HG03045 (cell line): Measurements from ENCODE around the gene NUP43.
"Not testable (repeated sequence)": the region's sequence is repeated elsewhere in the genome, so short reads cannot be mapped to it uniquely, and the experiment has no call there.

ENCODE experiments used
- ATAC-seq: cut with Tn5 transposase; IDR thresholded peaks from one replicate; pipeline ENCODE4 v1.9.1; 2021; ENCODE audit warnings: mild to moderate bottlenecking, moderate library complexity; ENCODE audit not compliant: unreplicated experiment

The NUP43 gene

DNA sequence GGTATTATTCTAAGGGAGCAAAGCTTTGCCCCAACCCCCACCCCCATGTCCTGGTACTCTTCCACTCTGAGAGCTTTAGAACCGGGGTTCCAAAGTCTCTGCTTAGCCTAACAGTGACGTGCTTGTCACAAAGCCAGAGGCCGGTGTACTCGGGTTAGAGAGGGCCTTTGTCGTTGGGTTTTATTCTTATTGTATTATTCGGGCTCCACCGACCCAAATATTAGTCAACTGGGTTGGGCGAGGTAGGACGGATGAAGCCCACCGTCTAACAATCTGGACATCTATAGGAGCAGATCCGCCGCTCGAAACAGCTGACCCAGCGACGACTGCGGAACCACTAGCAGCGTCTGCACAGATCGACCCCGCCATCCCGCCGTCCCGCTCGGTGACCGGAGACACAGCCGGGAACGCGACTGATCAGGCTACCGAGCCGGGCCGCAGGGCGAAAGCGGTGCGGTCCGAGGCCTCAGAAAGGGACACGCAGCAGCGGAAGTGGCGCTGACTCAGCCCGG lies 2.8 kb upstream of the NUP43 start:
- ATAC-seq: peak; percentile 5

DNA sequence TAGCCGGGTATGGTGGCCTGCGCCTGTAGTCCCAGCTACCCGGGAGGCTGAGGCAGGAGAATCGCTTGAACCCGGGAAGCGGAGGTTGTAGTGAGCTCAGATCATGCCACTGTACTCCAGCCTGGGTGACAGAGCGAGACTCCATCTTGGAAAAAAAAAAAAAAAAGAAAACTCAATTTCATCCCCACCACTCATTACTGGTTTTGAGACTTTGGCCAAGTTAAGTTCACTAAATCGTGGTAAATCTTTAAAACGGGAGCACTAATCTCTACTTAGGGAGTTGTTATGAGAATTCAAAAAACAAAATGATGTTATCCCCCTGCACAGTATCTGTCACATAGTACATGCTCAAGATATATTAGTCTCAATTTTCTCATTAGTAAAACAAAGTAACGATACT lies 1.1 kb downstream of the NUP43 start:
- ATAC-seq: not testable (repeated sequence)

DNA sequence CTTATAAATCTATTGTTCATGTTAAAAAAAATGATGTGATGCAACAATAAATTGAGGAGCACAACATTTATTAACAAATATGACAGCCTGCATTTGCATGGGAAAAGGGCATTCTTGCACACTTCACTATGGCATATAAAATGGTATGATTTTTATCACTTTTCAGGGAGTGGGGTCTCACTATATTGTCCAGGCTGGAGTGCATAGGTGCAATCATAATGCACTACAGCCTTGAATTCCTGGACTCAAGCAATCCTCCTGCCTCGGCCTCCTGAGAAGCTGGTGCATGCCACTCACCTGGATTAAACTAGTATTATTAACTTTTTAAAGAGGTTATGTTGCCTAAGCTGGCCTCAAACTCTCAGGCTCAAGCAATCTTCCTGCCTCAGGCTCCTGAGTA lies 11.4 kb downstream of the NUP43 start:
- no peak for ATAC-seq

DNA sequence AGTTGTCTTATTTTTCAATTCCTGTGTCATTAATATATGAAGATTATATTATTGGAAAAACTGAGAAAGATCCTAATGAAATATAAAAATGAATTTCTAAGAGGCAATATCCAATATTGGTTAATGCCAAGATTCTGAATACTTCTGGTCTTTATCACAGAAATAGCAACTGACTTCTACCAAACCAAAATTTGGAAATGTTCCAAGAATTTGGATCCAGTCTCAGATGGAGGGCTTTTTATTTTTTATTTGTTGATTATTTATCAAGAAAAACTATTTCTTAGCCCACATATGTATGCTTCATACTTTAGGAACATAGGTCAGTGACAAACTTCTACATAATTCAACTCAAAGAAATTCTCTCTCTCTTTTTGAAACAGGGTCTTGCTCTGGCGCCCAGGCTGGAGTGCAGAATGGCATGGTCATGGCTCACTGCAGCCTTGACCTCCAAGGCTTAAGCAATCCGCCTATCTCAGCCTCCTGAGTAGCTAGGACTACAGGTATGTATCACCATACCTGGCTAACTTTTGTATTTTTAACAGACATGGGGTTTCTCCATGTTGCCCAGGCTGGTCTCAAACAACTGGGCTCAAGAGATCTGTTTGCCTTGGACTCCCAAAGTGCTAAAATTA lies 13.1 kb downstream of the NUP43 start:
- no peak for ATAC-seq

DNA sequence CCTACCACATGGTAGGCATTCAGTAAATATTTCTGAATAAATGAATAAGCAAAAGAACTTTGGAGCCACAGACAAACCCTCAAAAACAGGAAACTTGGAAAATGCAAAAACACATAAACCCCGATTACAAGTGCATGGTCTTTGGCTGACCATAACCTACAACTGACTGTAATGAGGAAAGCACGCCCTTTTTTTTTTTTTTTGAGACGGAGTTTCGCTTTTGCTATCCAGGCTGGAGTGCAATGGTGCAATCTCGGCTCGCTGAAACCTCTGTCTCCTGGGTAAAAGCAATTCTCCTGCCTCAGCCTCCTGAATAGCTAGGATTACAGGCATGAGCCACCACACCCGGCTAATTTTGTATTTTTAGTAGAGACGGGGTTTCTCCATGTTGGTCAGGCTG lies 16.5 kb downstream of the NUP43 start:
- ATAC-seq: no peak

DNA sequence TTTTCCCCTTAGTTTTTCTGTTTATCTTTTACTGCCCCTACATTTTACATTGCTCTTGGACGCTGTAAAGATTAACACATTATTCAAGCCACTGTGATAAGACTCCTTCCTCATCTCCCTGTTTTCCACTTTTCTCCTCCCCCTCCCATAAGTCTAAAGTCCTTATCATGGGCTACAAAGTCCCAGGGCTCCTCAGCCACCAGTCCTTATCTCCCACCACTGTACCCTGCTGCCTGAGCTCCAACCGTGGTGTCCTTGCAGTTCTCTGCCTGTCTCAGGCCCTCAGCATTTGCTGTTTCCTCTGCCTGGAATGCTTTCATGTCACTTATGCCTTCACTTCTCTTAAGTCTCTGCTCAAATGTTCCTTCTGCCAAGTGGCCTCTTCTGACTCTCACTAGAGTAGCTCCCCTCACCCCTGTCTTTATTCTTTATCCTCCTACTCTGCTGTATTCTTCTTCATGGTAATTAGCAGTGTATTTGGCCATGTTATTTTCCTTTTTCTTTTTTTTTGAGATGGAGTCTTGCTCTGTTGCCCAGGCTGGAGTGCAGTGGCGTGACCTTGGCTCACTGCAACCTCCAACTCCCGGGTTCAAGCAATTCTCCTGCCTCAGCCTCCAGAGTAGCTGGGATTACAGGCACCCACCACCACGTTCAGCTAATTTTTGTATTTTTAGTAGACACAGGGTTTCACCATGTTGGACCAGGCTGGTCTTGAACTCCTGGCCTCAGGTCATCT lies 17.7 kb downstream of the NUP43 start:
- ATAC-seq: no peak

DNA sequence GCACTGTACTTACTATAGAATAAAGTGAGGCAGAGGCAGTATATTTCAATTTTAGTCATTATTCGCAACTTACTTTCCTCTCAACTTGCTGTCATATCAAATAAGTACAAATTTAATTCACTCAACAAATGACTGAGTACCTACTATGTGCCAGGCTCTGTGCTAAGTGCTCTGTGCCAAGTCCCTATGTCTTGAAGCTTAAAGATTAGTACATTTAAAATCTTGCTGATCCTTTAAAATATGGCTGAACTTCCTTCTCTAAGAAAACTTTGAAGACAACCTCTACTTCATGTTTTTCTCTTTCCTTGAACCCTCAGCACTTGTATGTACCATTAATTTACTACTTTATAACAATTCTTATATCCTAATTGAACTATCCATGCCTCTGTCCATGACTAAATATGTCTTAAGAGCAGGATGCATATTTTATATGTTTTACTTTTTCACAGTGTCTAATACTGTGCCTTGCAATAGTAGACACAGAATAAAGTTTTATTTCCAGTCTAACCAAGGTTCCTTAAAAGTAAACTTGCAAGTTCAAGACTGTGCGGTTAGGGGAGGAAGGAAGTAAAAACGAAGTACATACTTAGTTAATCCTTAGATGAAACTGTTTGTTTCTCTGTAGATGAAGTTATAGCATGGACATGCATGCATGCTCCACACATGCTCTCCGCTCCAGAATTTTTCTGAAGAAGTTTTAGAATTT lies 18.4 kb downstream of the NUP43 start:
- no peak for ATAC-seq

DNA sequence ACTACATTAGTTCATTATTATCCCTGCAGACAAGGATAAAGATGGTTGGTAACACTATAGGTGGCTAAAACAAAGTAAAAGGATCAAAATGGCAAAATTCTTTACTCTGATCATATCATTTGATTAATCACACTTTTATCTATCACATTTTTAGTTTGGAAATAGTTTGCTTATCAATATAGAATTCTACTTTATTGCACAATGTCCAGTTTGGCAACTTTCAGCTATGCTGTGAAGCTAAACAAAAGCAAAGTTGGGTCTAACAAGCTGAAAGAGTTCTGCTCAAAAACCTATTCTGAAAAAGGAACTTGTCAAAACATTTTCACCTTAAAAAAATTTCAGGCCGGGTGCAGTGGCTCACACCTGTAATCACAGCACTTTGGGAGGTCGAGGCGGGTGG lies 20.5 kb downstream of the NUP43 start:
- ATAC-seq: no peak

DNA sequence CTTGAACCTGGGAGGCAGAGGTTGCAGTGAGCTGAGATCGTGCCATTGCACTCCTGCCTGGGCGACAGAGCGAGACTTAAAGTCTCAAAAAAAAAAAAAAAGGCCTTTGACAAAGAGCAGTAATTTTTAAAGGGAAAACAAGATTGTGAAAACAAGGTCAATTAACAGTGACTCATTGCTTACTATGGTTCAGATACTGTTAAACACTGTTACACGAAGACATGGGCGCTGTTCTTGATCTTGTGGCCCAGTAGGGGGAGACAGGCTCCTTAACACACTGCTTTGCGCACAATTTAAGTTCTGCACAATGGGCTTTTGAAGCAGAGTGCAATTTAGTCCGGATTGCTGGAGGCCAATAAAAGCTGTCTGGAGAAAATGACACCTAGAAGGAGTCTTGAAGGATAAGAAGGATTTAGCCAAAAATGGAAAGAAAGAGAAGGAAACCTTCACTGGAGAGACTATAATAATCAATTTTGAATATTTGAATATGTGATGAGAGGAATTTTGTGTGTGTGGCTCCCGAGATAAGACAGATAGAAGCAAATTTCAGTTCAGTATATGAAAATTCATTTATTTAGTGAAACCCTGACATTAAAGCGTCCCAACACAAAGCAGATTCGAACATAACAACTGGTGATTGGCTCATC lies 22.4 kb downstream of the NUP43 start:
- ATAC-seq: no peak

DNA sequence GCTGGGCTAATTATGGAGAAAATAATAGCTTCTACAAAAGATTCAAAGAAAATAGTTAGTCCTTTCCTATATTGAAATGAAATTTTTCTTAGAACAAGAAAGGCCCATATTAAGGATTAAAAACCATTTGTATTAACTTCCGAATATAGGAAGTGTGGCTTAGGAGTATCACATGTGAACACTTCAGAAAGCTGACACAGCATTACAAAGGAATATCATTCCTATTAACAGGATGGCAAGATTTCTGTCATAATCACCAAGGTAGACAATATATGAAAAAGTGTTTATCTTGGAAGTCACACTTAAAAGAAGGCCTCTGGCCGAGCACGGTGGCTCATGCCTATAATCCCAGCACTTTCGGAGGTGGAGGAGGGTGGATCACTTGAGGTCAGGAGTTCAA lies 23.1 kb downstream of the NUP43 start:
- ATAC-seq: no peak

DNA sequence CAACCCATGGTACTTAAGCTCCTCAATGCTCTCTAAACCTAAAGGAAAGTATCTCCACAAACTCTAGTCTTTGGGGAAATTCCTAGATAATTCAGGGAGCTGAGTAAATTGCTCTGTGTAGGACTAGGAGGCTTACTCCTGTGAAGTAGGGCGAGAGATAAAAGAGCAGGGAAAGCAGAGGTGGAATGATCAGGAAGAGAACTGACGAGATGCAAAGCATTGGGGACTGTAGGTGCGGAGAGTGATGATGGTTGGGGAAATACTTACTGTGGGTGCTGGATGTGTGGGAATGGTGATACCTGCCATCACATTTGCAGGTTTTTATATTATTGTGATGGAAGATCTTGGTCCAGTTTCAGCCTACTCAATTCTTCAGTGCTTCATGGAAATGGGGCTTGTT lies 26.8 kb downstream of the NUP43 start:
- ATAC-seq: no peak

DNA sequence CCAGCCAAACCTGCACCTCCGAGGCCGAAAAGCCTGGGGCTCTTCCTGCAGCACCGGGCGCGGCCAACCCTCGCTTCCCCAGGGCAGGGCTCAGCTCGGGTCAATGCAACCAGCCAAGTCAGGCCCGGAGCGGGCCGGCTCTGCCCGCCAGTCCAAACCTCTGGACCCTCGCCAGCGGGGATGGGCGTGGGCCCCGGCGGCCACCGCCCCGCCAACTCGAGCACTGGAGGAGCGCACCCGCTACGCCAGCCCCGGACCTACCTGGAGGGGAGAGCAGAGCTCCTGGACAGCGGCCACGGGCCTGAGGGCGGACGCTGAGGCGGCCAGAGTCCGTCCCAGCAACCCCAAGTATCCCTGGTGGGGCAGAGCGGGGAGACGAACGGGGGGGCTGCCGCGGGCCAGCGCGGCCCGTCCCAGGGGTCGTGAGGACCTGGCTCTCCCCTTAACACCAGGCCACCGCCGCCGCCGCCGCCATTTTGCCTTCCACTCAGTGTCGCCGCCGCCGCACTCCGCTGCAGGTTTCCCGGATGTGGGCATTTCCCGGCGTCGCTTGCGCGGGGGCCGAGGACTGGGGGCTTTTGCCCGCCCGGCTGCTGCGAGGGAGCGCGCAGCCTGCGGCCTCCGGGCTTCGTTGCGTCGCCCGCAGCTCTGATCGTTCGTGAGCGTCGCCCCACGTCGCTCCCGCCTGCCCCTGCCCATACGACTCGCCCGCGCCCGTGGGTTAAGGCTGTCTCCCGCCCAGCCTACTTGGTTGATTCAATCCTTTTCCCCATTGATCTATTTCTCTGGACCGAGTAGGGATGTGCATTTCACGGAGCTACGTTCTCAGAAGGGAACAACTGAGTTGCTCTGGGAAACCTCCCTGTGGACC lies 28.5 kb downstream of the NUP43 start, which contains the start of gene LATS1:
Gene LATS1, minus strand, starts transcription at position 514 of the 871 bp plus-strand sequence. CDS start 15,975 bp downstream, outside the sequence.
- peak; percentile 93 for ATAC-seq

DNA sequence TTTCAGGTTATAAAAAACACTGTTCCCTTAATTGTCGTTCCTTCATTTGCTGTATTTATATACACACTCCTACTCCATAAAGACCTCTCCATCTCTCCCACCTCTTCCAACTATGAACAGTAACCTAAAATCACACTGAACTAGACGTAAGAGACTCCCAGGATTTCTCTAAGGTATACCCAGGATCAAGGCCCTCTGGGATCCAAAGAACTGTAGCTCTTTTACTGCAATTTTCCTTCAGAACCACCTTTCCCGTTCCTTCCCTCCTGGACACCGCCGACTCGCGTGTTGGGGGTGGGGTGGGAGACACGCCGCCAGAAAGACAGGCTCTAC lies 29.1 kb downstream of the NUP43 start:
- ATAC-seq: no peak

DNA sequence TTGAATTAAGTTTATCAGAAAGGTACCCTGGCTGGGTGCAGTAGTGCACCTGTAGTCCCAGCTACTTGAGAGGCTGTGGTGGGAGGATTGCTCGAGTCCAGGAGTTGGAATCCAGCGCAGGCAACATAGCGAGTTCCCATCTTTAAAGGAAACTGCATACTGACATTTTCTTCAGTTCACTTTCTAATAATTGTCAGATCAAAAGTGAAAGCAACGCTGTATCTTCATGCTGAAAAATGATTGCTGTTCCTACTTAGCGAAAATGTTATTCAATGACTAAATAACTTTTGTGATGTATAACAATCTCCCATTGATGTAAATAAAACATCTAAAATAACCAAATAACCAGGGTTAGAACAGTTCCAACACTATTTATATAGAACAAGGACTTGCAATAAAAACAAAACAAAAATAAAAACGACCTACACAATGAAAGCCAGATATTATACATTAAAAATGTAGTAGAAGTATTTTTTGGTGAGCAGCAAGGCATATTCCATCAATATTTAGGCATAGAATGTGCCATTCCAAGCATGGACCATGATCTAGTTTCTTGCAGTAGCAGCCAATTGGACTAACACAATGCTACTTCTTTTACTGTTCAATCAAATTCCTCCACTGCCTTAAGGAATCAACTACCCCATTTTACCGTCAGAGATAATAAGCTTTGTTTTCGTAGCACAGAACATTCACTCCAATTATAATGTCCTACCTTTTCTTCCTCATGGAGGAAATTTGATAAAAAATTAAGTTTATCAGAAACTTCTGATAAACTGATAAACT lies 30.0 kb downstream of the NUP43 start:
- no peak for ATAC-seq

DNA sequence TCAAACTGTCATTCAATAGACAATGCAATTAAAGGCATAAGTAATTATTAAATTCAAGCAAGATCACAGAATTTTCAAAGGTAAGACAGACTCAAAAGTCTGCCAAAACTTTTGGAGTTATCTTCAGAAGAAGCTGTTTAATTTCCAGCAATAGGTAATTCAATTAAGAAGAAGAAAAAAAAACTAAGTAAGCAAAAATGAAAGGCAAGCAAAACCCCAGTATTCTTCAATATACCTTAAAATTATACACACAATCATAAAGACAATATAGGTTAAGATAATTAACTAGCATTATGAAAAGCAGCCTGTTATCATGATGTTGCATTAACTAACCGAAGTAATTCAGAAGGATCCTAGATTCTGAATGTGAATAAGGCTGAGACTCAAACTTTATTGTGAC lies 31.9 kb downstream of the NUP43 start:
- no peak for ATAC-seq

DNA sequence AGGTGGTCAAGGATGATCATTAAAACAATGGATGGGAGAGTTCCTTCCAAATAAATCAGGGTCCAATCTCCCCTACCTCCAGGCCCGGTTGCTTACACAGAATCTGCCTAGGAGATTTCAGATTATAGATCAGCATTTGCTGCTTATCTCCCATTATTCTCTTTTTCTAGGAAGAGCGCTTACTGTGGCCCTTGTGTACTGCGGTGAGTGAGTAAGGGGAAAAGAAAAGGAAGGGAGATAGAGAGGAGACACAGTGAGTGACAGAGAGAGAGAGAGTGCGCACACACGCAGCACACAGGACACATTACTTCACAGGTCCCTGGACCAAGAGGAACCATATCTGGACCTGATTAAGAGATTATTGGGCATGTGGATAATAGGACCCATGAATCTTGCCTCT lies 34.6 kb downstream of the NUP43 start:
- no peak for ATAC-seq

DNA sequence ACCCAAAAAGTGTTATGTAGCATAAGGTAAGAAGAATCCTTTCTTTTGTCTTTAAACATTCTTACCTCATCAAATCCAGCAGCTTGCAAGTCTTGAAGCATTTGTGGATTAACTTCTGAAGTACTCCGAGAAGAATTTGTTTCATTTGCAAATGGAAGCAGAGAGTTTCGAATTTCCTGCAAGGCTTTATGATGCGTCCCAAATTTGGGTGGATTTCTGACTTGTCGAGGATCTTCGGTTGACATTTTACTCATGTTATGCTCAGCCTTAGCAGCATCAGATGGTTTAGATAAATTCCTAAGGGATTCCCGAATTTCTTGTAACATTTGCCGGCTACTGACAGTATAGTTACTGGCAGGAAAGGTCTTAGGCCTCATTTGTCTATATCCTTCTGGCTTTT lies 44.6 kb downstream of the NUP43 start:
- no peak for ATAC-seq

DNA sequence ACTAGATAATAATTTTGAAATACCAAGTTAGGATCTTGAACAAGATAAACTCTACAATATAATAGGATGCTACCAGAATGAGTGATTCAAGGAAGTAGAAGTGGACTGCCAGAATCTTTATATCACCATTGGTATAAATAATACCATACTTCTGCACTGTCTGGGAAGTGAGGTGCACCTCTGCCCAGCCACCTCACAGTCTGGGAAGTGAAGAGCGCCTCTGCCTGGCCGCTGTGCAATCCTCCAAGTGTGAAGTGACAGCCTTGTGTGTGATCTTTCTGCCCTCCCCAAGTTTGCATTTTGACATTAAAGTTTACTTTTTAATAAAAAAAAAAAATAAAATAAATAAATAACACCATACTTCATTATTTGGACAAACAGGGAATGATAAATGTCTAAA lies 47.2 kb downstream of the NUP43 start:
- no peak for ATAC-seq

DNA sequence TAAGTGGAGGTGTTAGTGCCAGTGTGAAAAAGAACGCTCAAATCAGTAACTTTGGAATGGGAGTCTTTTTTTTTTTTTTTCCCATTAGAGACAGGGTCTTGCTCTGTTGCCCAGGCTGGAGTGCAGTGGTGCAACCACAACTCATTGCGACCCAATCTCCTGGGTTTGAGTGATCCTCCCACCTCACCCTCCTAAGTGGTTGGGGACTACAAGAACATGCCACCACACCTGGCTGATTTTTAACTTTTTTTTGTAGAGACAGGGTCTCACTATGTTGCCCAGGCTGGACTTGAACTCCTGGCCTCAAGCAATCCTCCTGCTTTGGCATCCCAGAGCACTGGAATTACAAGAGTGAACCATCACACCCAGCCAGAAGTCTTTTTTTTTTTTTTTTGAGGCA lies 48.2 kb downstream of the NUP43 start:
- ATAC-seq: no peak

DNA sequence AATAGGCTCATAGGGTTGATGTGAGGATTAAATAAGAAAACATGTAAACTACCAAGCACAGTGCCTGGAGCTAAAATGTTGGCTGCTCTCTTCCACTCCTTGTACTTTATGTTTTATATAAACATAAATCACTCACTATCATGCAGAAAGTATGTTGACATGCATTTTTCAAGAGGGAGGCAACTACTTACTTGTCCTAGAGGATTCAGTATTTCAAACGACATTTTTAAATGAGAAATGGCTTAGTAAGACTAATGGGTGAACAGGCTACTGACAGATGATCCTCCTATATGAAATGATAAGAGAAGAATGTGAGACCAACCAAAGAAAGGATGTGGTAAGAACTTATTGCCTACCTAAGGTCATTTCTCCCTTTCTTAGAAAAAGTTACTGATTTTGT lies 49.4 kb downstream of the NUP43 start:
- no peak for ATAC-seq
